GM18907 (cell line): ENCODE results near the gene EEF1A2.

Experiments used
- ATAC-seq: cut with Tn5 transposase; IDR thresholded peaks from one replicate; pipeline ENCODE4 v1.9.1; 2021; ENCODE audit warnings: mild to moderate bottlenecking, moderate library complexity; ENCODE audit not compliant: unreplicated experiment

EEF1A2 gene

GRCh38 chr20:63537525-63538203, 38.8 kb upstream of the EEF1A2 start:
- ATAC-seq, result peak; percentile 83

GRCh38 chr20:63536997-63537524, 38.2 kb upstream of the EEF1A2 start, which contains the start of gene PTK6:
Gene PTK6, minus strand, starts transcription at chr20:63537376. Its CDS starts 62 bp downstream, at chr20:63537314.
- ATAC-seq, result no peak

GRCh38 chr20:63536241-63536977, 37.5 kb upstream of the EEF1A2 start:
- no peak for ATAC-seq

GRCh38 chr20:63534831-63535651, 36.2 kb upstream of the EEF1A2 start:
- ATAC-seq, result no peak

GRCh38 chr20:63534427-63534830, 35.5 kb upstream of the EEF1A2 start:
- ATAC-seq, result no peak

GRCh38 chr20:63533871-63534393, 35.0 kb upstream of the EEF1A2 start:
- no peak for ATAC-seq

- no peak for ATAC-seq
Measured at GRCh38 chr20:63533388-63533787, 34.5 kb upstream of the EEF1A2 start.

- no peak for ATAC-seq
Measured at GRCh38 chr20:63532449-63532971, 33.6 kb upstream of the EEF1A2 start.

GRCh38 chr20:63531686-63532448, 33.0 kb upstream of the EEF1A2 start:
- no peak for ATAC-seq

- ATAC-seq, result no peak
Measured at GRCh38 chr20:63530788-63531160, 31.9 kb upstream of the EEF1A2 start.

- ATAC-seq, result no peak
Measured at GRCh38 chr20:63529861-63530787, 31.2 kb upstream of the EEF1A2 start.

- ATAC-seq, result no peak
Measured at GRCh38 chr20:63529180-63529860, 30.4 kb upstream of the EEF1A2 start.

GRCh38 chr20:63527184-63527583, 28.3 kb upstream of the EEF1A2 start:
- ATAC-seq, result no peak

- ATAC-seq, result no peak
Measured at GRCh38 chr20:63525971-63526370, 27.1 kb upstream of the EEF1A2 start.

GRCh38 chr20:63525185-63525584, 26.3 kb upstream of the EEF1A2 start:
- no peak for ATAC-seq

- no peak for ATAC-seq
Measured at GRCh38 chr20:63522981-63523611, 24.2 kb upstream of the EEF1A2 start.

GRCh38 chr20:63522091-63522868, 23.4 kb upstream of the EEF1A2 start:
- ATAC-seq, result no peak
